SK-N-MC (cell line): ENCODE data around the gene VIT.

Experiments used
- EZH2 ChIP-seq: fragments of 200-600 bp; sonication (generic); IDR thresholded peaks from one replicate; pipeline ENCODE4 v1.6.1; 2017; ENCODE audit warnings: antibody characterized with exemption
- FOXP2 ChIP-seq: optimal IDR thresholded peaks from 2 replicates; pipeline ENCODE3; 2011; ENCODE audit warnings: mild to moderate bottlenecking, moderate library complexity; ENCODE audit not compliant: insufficient read depth; ENCODE audit errors: extremely low read length, control extremely low read depth
- POLR2AphosphoS5 ChIP-seq: IDR thresholded peaks from 2 replicates; pipeline ENCODE4 v1.6.1; 2012; ENCODE audit warnings: mild to moderate bottlenecking, low read depth, low read length, borderline replicate concordance

DNA sequence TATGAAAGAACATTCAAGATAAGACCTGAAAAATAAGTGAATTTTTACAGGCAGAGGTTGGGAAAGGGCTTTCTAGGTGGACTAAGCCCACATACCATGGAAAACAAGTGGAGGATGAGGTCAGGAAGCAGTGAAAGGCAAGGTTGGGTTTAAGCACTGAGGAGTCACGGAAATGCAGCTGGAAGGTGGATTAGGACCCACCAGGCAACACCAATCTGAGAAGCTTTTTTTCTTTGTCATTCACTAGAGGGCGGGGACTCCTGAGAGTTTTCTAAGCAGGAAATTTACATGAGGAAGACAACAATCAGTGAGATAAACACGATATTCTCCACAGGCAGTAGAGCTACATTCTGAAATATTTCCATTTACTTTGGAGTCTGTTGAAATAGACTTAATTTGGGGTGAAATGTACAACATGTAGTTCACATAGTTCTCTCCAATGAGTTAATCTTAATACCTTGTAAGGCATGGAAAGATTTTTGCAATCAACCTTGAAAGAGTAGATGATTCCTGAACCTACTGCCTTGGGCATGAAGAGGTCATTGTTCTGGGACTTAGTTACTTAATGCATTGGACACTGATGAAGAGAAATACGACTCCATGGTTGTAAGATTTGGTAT, 40.7 kb downstream of the VIT start:
- TF ChIP-seq EZH2 (no peak), FOXP2 (no peak), POLR2AphosphoS5 (no peak)
